HG03460 (cell line): Measurements from ENCODE around the gene PLA1A.
A peak's percentile ranks its signal among the peaks of the same experiment; 100 is the strongest.
"Not testable (repeated sequence)": the region's sequence is repeated elsewhere in the genome, so short reads cannot be mapped to it uniquely, and the experiment has no call there.

ENCODE experiments used
- ATAC-seq: cut with Tn5 transposase; IDR thresholded peaks from one replicate; pipeline ENCODE4 v1.9.1; 2021; ENCODE audit not compliant: unreplicated experiment

The PLA1A gene

DNA sequence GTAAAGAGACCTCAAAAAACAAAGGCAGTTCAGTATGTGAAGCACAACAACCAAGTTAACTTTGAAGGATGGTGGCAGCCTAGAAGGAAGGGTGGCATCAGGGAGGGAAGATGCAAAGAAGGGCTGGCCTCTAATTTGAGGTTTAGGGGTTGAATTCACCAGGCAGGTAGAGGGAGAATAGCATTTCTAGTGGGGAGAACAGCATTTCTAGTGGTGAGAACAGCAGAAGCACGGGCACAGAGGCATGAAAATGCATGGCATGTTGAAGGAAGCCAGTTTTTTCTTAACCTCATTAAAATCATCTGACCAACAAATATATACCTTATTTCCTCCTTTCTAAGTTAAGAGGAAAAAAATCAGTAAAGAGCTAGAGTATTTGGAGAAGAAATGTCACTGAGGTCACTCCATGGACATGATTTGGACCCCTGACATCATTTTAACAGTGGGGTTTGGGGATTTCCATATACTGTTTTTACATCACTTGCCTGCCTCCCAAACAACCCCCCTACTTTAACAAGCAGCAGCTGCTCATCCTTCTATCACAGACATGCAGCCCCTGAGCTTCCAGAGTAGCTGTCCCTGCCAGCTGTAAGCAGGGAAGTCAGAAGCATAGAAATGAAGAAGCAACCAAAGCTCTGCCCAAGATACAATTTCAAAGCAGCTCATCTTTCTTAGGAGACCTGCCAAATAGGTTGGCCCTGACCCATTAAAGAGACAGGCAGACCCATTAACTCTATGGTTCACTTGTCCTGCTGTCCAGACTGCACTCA, 65.1 kb downstream of the PLA1A start:
- ATAC-seq, result no peak

DNA sequence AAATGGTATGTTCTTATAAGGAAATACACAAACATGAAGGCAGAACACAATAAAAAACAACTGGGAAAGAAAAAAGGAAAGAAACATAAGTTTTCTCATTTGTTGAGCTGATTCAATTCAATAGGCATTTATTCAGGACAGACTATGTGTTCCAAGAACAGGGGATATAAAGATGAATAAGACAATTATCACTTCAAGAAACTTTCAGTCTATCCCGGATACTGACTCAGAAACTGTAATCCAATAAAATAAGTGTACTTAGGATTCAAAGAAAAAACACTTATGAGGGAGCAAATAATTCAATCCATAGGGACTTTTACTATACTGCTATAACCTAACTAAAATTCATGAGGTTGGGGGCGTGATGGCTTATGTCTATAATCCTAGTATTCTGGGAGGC, 66.2 kb downstream of the PLA1A start:
- no peak for ATAC-seq

DNA sequence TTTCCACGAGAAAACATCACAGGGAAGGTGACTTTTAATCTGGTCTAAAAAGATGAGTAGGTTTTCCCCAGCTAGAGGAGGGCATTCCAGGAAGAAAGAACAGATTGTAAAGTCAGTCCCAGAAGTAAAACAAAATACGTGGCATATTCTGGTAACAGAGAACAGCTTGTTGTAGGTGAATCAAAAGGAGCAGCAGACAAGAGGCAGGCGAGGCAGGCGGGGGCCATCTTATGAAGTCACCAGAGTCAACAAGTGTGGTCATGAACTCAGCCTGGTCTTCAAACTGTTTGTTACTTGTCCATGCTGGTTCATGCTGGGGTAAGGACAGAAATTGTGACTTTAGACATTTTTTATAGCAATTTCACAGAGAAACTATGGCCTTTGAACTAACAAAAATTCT, 66.7 kb downstream of the PLA1A start:
- ATAC-seq, result no peak

DNA sequence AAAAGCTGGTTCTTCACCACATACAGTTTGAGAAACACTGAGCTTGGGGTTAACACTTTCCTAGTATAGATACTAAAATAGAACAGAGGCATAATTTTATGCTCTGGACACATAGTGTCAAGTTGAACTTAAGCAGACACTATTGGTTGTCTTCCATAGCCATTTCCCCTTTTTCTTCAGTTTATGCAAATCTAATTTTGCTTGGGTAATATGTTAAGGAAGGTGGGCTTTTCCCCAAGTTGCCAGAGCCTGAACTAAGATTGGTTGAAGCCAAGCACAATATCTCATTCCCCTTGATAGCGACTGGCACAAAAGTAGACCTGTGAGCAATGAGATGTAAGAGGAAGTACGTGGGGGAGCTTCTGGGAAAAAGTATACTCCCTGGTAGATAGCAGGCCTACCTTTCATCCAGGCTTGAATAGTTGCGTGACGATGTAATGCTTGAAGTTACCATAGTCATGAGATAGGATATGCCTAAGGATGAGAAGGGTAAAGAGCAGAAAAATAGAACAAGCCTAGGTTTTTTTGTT, 67.2 kb downstream of the PLA1A start:
- no peak for ATAC-seq

DNA sequence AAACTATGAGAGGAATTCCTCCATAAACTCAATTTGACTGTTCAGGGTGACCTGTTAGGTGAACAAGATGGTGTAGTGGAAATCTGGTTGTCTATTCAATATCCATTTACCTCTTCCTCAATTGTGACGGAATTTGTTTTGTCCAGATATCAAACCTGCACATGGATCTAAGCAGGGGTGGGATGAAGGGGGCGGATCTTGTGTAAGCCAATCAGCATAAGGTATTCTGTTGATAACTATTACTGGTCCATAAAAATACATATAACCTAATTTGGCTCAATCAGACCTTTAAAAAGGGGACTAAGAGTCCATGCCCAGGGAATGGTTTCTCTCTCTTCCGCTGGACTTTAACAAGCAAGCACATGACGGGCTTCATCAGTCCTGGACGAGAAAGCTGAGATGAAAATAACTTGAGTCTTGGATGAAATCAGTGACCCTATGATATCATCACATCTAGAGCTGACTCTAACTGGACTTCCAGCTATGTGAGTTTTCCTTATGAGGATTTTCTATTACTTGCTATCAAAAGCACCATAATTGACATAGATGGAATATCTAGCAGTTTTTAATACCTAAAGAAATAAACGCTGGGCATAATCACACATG, 68.4 kb downstream of the PLA1A start:
- no peak for ATAC-seq

DNA sequence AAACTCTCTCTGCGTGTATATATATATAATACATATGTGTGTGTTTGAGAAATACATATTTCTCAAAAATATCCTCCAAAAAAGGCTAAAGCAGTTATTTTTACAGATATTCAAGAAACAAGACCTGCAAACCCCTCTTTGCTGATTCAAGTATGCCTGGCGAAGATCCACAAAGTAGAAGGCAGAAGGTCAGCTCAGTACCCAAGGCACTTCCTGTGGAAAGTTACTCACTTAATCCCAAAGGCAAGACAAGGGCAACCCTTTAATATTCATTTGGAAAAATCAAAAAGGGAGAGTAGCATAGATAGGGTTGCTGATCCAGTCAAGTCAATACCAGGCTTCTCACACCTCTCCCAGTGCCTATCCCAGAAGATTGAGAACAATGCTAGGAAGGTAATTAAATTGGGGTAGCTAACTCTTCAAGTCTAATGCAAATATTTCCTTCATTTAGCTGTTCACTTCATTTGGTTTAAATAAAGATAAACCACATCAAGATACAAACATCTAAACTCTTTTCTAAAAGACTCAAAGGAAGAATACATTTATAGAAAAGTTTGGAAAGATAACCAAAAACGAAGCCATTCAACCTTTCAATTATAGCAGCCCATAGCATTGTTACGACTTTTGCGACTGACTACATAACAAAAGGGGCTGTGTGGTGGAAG, 72.4 kb downstream of the PLA1A start:
- no peak for ATAC-seq

DNA sequence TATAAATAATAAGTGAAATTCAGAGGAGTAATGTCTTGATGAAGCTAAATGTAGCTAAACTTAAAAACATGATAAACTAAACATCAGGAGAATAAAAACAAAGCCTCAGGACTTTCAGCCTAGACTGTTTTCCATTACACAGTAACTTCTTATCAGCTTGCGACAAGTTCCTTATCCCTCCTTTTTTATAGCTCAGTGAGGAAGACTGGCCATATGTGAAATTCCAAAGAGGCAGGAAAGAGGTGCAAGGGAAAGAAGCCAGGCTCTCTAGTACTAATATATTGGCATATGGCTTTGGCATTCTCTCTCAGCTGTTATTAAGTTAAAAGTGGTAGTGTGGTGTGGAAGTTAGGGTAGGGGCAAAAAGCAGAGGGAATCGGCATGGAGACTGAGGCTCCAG, 75.1 kb downstream of the PLA1A start:
- no peak for ATAC-seq

DNA sequence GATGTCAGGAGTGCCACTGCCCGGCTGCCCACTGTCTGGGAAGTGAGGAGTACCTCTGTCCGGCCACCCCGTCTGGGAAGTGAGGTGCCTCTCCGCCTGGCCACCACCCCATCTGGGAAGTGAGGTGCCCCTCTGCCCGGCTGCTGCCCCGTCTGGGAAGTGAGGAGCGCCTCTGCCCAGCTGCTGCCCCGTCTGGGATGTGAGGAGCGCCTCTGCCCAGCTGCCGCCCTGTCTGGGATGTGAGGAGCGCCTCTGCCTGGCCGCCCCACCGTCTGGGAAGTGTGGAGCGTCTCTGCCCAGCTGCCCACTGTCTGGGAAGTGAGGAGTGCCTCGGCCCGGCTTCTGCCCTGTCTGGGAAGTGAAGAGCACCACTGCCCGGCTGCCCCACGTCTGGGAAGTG, 76.2 kb downstream of the PLA1A start:
- no peak for ATAC-seq

DNA sequence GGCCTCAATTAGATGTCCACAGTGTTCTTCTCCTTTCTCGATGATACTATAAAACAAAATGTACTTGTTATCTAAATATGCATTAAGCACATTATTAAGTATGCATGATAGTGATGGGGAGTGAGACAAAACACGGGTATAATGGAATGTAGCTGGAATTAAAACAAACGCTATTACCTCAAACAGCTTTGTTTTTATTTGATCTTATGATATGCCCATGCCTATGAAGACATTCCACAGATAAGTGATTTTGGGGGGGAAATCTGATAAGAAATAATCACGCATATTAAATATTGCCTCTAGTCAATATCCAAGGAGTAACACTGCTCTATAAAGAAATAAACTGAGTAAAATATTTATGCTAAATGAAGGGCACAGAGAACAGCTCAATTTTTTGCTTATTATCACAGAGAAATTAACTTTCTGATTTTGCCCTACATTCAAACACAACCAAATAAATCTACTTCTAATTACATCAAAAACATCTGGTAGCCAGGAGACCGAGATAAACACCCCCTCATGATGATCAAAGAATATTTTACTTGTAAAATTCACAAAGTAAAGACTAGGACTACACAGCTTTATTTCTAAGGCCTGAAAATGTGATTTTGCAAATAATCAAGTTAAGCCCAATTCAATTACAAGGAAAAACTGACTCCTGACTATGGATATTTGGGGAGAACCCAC, 77.6 kb downstream of the PLA1A start:
- no peak for ATAC-seq

DNA sequence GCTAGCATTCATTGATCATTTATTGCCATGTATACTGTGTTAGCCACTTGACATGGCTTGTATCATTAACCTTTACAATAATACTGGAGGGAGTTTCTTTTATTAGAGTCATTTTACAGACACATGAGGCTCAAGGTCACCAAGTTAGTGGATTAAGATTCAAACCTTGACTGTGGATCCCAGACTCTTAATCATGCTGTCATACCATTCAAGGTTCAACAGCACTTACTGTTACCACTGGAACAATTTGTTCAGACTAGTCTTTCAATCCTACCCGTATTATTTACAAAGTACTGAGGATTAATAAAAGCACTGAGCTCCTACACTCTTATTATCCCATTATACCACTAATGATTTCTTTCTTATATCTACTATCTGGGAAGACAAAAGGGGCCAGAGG, 78.3 kb downstream of the PLA1A start:
- ATAC-seq, result no peak

DNA sequence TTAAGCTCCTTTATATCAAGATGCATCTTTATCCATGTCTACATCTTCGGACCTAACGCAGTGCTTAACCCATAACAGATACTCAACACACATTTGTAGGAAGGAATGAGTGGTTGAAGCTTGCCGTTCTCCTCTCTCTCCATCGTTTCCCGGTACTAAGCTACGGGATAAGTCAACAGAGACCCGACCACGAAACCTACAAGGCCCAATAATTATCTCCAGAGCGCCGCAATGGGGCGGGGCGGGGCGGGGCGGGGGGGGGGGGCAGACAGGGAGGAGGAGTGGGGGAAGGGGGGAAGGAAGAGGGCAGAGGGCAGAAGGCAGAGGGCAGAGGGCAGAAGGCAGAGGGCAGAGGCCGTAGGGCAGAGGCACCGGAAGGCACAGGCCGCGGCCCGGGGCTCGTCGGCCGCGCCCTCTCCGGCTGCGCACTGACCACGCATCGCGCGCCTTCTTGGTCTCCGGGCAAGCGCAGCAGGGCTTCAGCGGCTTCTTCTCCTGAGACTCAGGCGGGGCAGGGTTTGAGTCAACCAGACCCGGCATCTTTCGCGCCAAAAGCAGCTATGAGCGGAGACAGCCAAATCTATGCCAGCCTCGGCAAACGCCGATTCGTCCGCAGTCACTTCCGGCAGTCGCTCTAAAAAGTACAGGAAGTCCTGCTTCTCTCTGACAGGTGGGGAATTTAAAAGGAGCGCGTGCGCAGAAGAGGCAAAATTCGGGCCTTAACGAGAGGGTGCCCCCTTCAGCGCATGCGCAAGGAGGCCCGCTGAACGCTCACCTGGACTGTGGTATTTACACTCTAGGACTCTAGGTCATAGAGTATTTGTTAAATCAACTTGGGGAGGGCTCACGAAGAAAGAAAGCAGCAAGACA, 79.3 kb downstream of the PLA1A start, which contains the start of gene COX17:
Gene COX17, minus strand, starts transcription at position 636 of the 870 bp plus-strand sequence. Its CDS starts 96 bp downstream, at position 540.
- ATAC-seq, result peak; percentile 87

DNA sequence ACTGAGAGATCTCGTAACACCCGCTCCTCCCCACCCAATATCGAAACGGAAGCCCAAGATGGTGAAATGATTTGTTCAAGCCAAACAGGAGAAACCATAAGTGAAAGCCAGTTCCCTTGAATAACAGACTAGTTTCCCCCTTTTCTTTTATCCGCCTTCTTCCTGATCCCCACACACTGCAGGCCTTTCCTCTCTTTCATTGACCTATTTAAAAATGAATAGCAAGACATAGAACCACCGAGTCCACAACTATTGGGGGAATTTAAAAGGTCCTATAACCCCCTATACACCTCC, 79.9 kb downstream of the PLA1A start:
- no peak for ATAC-seq

DNA sequence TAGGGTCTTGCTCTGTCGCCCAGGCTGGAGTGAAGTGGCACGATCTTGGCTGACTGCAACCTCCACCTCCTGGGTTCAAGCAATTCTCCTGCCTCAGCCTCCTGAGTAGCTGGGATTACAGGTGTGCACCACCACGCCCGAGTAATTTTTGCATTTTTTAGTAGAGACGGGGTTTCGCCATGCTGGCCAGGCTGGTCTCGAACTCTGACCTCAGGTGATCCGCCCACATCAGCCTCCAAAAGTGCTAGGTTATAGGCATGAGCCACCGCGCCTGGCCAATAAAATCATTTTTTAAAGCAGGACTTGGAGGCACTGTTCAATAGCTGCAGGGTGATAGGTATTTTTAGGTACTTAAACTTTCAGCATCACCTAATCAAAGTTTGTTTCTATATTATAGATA, 80.5 kb downstream of the PLA1A start:
- not testable (repeated sequence) for ATAC-seq
